GM19468 (cell line): ENCODE data around the gene ECD.

Experiments used
- ATAC-seq: cut with Tn5 transposase; IDR thresholded peaks from one replicate; pipeline ENCODE4 v1.9.1; 2021; ENCODE audit warnings: mild to moderate bottlenecking, moderate library complexity, moderate number of reproducible peaks; ENCODE audit not compliant: unreplicated experiment; ENCODE audit errors: extremely low read depth

The ECD gene

DNA sequence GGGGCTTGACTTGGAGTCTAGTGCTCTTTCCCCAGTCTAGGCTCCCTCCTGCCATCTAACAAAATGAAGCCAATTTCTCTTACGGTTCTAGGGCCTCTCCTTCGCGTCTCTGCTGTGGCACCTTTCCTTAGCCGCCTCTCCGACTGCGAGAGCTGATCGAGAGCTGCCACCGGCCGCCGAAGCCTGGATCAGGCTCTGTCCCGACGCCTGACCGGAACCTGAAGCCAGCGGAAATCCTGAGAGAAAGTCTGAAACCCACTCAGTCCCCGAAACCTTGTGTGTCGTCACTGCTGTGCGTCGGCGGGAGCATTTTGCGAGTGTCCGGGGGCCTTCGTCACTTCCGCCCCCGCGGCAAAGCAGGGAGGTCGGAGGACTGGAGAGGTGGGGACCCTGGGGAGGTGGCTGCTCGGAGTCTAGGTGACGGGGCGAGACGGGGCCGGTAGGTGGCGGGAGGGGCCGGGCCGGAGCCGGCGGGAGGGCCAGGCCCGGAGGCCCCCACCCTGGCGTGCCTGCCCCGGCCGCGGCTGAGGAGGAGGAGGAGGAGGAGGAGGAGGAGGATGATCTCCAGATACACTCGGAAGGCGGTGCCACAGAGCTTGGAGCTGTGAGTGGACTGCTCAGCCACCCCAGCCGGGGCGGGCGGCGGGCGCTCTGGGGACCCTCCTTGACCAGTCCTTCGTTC is at the start of gene ECD, which contains the start of gene FAM149B1:
TSS of gene ECD (minus strand) at position 226 of the 682 bp plus-strand sequence. CDS start 4,071 bp downstream, outside the sequence.
TSS of gene FAM149B1 (plus strand) at position 337 of the 682 bp plus-strand sequence. CDS start at position 558, 221 bp downstream.
- ATAC-seq = no peak

DNA sequence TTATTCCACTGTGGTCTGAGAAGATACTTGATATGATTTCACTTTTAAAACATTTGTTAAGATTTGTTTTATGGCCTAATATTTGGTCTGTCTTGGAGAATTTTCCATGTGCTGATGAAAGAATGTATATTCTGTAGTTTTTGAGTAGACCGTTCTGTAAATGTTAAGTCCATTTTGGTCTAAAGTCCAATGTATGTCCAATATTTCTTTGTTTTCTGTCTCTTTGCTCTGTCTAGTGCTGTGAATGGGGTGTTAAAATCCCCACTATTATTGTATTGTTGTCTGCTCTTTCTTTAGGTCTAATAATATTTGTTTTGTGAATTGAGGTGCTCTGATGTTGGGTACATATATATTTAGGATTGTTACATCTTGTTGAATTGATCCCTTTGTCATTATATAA is 47.9 kb upstream of the ECD start:
- no peak for ATAC-seq

DNA sequence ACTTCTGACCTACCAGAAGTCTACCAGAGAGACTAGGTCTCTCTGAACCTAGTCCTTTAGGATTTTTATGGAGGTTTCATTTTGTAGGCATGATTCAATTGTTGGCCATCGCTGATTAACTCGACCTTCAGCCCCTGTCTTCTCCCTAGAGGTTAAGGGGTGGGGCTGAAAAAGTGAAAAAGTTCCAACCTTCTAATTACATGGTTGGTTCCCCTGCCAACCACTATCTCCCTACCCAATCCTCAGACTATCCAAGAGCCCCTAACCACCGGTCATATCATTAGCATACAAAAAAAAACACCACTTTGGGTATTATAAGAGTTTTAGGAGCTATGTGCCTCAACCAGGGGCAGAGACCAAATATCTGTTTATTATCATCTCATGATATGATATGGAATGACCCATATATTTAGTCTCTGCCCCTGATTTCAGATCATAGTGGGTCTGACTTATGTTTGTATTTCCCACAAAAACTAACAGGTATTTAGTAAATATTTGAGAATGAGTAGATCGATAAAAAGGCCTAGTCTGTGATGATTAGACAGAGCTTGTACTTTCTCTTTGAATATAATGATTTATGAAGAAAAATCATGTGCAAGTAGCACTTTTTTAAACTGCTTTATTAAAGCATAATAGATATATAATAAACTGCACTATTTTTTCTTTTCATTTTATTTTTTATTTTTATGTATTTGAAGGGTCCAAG is 43.5 kb upstream of the ECD start:
- ATAC-seq = no peak

DNA sequence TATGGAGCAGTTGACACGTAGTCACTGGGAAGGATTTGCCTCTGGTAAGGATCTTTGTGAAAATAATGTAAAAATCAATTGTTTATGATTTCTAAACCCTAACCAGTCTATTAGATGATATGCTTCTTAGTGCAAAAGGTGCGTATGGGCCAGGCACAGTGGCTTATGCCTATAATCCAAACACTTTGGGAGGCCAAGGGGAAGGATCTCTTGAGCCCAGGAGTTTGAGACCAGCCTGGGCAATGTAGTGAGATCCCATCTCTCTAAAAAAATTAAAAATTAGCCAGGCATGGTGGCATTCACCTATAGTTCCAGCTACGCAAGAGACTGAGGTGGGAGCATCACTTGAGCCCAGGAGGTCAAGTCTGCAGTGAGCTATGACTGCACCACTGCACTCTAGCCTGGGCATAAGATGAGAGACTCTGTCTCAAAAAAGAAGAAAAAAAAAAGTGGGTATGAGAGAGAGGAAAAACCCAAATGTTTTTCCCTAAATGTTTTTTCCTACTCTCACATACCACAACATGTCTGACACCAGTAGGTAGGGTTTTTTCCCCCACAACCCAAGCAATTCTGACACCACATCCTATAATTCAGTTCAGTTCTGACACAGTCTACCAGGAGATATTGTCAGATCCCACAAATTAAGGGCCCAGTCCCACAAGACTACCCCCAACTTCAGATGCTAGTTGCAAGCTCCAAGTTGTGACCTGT is 42.7 kb upstream of the ECD start:
- no peak for ATAC-seq

DNA sequence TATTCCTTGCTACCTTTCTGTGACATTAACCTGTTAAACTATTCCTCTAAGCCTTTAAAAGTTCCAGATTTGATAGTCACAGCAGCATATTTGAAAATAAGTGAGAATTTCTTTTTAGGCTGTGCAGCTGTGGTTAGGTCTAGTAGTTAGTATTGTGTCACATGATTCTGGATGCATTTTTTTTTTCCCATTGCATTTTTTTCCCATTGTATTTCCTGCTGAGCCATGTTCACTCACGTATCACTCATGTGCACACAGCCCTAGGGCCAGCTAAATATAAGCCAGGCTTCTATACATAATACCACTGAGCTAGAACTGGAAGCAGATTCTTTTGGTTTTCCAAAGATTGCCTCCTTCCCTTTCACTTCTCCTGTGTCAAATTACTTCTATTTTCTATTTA is 41.9 kb upstream of the ECD start:
- no peak for ATAC-seq

DNA sequence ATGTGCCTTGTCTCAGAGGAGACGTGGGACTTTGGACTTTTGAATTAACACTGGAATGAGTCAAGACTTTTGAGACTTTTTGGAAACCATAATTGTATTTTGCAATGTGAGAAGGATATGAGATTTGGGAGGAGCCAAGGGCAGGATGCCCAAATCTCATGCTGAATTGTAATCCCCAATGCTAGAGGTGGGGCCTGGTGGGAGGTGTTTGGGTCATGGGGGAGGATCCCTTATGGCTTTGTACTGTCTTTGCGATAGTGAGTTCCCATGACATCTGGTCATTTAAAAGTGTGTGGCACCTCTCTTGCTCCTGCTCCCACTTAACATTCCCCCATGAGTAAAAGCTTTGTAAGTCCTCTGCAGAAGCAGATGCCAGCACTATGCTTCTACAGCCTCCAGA is 40.1 kb upstream of the ECD start:
- no peak for ATAC-seq

DNA sequence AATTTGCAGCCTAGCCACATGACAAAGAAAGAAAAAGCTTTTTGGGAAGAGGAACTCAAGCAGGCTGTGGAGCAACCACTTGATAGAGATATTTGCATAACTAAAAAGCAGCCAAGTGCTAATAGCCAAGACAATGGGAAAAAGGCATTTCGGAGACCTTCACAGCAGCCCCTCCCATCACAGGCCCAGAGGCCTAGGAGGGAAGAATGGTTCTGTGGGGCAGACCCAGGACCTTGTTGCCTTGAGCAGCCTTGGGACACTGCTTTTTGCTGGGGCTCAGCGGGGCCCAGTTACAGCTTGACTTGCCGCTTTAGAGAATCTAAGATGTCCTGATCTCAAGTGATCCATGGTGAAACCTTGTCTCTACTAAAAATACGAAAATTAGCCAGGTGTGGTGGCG is 38.6 kb upstream of the ECD start:
- no peak for ATAC-seq

DNA sequence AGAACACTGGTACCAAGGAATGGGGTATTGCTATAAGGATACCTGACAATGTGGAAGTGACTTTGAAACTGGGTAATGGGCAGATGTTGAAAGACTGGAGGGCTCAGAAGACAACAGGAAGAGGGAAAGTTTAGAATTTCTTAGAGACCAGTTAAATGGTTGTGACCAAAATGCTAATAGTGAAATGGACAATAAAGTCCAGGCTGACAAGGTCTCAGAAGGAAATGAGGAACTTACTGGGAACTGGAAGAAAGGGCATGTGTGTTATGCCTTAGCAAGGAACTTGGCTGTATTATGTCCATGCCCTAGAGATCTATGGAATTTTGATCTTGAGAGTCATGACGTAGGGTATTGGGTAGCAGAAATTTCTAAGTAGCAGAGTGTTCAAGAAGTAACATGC is 38.1 kb upstream of the ECD start:
- ATAC-seq = no peak

DNA sequence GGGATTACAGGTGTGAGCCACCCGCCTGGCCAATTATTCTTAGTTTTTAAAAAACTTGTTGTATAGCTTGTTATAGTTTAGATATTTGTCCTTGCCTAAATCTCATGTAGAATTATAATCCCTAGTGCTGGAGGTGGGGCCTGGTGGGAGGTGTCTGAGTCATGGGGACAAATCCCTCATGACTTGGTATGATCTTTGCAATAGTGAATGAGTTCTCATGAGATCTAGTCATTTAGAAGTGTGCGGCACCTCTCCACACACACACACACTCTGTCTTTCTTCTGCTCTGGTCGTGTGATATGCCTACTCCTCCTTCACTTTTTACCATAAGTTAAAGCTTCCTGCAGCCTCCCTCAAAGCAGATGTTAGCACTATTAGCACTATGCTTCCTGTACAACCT is 37.3 kb upstream of the ECD start:
- ATAC-seq = no peak

DNA sequence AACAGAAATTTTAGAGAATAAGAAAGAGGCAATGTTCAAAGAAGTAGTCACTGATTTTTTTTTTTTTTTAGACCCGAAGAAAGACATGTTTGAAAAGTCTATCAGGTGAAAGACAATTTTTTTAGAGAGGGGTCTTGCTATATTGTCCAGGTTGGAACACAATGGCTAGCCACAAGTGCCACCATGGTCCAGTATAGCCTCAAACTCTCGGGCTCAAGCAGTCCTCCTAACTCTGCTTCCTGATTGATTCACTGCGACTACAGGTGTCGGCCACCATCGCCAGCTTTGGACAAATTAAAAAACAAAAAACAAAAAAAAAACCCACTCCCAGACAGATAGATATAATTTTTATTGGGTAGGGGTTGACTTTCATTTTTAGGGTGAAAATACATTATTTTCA is 22.4 kb upstream of the ECD start:
- no peak for ATAC-seq

DNA sequence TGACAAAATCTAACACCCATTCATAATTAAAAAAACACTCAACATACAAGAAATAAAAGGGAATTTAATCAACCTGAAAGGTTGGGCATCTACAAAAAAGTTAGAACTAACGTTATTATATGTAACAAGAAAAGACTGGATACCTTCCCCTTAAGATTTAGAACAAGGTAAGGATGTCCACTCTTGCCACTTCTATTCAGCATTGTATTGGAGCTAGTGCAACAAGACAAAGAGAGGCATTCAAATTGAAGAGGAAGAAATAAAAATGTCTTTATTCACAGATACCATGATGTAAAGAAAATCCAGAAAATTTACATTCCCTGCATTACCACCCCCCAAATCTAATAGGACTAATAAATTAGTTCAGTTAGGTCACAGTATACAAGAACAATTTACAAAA is 18.5 kb upstream of the ECD start:
- no peak for ATAC-seq

DNA sequence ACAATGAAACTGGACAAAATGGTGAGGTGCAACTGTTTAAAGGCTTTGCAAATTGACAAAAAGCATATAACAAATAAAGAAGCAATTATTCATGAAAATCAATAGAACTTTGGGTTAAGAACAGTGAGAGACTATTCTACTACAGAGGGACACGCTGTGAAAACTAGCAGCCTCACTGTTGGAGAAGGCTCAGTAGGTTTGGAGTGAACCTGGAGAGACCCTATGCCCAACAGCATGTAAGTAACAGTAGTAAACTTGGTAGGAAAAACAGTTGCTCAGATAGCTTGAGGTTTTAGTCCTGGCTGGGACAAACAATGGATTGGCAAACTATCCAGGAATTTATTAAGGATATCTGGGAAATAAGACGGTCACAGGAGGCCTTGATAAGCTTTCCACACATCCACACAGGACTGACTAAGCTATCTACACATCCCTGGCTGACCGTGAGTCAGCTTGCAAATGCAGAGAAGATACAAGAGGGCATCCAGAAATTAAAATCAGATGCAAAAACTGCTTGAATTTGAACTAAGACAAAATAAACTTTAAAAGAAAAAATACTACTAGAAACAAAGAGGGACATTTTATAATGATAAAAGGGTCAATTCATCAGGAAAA is 16.0 kb upstream of the ECD start:
- ATAC-seq = no peak

DNA sequence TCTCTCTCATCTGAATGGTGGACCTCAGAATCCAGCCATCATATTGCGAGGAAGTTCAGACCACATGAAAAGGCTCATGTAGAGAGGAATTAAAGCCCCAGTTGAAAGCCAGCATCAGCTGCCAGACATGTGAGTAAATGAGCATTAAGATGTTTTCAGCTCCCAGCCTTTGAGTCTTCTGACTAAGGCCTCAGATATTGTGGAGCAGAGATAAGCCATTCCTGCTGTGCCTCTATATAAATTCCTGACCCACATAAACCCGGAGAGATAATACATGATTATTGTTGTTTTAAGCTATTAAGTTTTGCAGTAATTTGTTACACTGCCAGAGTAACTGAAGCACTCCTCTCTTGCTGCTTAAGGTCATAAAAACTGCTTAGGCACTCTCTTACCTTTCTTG is 14.8 kb upstream of the ECD start:
- ATAC-seq = no peak

DNA sequence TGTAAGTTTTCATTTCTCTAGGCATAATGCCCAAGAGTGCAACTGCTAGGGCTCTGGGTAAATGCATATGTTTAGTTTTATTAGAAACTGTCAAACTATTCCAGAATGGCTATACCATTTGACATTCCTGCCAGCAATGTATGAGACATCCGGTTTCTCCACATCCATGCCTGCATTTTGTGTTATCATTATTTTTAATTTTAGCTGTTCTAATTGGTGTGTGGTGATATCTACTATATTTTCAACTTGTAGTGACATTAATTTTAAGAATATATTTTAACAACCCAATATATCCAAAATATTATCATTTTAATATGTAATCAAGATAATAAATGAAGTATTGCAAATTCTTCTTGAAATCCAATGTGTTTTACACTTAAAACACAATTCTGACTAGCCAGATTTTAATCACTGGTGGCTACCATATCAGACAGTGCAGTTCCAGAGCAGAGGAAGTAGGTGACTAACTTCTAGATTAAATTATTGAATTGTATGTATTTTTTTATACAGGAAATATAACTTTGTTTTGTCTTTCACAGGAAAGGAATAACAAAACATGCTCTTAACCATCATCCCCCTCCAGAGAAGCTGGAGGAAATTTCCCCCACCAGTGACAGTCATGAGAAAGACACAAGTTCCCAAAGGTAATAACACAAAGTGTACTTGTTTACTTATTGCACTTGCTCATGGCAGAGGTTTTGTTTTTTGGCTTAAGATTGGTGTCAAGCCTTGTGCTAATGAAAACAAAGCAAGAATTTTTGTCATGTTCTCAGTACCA is 6.5 kb upstream of the ECD start:
- no peak for ATAC-seq

DNA sequence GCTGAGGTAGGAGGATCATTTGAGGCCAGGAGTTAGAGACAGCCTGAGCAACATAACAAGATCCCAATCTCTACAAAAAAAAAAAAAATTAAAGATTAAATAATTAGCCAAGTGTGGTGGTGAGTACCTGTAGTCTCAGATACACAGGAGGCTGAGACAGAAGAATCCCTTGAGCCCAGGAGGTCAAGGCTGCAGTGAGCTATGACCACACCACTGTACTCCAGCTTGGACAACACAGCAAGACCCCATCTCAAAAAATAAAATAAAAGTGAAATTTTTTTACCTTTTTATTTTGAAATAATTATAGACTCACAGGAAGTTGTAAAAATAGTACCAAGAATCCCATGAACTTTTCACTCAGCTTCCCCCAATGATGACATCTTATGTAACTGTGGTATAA is 5.1 kb upstream of the ECD start:
- ATAC-seq = no peak

DNA sequence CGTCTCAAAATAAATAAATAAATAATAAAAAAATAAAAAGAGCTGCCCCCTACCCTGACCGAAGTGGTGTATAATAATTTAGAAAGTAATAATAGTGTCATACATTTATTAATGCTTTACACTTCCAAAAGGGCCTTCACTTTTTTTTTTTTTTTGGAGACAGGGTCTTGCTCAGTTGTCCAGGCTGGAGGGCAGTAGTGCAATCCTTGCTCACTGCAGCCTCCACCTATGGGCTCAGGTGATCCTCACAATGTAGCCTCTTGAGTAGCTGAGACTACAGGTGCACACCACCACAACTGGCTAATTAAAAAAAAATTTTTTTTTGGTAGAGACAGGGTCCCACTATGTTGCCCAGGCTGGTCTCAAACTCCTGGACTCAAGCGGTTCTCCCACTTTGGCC is 1.5 kb upstream of the ECD start:
- ATAC-seq = no peak

DNA sequence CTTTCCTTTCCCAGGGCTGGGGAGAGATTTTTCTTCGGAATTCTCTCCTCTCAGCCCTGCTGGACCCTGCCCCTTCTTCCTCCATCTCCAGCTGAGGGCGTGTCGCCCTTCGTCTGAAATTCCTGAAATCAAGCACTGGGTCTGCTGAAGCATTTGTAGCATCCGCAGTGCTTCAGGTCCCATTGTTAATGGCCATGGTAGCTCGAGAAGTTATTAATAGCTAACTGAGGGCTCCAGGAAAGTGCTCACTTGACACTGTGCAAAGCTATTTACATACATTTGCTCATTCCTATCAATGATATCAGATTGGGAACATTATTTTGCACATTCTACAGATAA is 626 bp upstream of the ECD start:
- ATAC-seq = no peak

DNA sequence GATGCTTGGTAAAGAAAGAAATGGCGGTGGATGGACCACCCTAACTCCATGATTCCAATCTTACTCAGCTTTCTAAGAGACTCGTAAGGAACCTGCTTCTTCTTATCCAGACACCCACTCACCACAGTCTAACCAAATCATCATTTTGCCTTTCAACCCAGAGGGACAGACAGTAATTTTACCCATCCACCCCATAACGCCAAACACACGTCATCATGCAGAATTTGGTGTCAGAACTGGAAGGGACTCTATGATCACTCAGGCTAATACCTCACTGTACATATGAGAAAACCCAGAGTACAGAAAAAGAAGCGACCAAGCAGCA is 388 bp downstream of the ECD start:
- ATAC-seq = no peak

DNA sequence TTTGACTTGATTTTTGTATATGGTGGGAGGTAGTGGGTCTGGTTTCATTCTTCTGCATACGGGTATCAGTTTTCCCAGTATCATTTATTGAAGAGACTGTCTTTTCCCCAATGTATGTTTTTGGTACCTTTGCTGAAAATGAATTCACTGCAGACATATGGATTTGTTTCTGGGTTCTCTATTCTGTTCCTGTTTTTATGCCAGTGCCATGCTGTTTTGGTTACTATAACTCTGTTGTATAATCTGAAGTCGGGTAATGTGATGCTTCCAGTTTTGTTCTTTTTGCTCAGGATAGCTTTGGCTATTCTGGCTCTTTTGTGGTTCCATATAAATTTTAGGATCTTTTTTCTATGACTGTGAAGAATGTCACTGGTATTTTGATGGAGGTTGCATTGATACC is 836 bp downstream of the ECD start:
- ATAC-seq = no peak

DNA sequence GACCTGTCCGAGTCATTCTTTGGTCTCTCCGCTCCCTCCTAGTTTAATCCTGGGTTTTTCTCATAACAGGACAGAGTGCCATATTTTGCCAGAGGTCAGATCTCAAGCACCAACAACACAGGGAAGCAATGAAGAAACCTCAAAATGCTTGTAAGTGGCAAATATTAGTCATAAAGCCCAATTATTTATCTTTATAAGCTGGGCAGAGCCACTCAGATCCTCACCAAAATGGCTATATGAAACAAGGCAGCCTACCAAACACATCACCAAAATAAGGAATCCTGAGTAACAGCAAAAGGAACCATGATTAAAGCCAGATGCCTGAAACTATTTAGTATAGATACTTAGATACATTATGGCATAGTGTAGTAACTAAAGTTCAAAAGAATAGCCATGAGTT is 4.7 kb downstream of the ECD start:
- ATAC-seq = no peak
